Fibroblast of lung (primary cell): ENCODE measurements around the gene FBH1.
"Not testable (repeated sequence)": the region's sequence is repeated elsewhere in the genome, so short reads cannot be mapped to it uniquely, and the experiment has no call there.

ENCODE experiments used
- CTCF ChIP-seq, 2 donors: IDR thresholded peaks in 1 of 2; conservative IDR thresholded peaks in 1 of 2; 1 replicate in 1 of 2; 2 replicates in 1 of 2; pipeline ENCODE4 v1.5.1; 2011 to 2012; ENCODE audit warnings: low read length in 2 of 2, control low read depth in 1 of 2, inconsistent platforms in 1 of 2, low read depth in 1 of 2, mild to moderate bottlenecking in 1 of 2
- EZH2 ChIP-seq: IDR thresholded peaks from 2 replicates; pipeline ENCODE4 v1.5.1; 2012; ENCODE audit warnings: low read length, control low read depth, mild to moderate bottlenecking; ENCODE audit errors: missing control alignments

GRCh38 chr10:5960973-5961275 lies 70.9 kb downstream of the FBH1 start:
- TF ChIP-seq CTCF (conservative IDR thresholded peaks at IDR 0.05 in 1 of 2, IDR thresholded peaks at IDR 0.05 in 1 of 2; ENCODE audit: low read depth in 1 of 2, low read length in 2 of 2); EZH2: not testable (repeated sequence)
